H1 (cell line): Measurements from ENCODE around the gene NEK9. TPM values are rescaled to one million over a fixed set of nuclear protein-coding genes. Genes with fewer than 3 reads are reported as not detected.

Experiments used
- CTCF ChIA-PET: fragments of 300-600 bp; sonication (Branson Sonifier 250); formaldehyde crosslinking; loops from one replicate; lab custom pipeline; 2021; ENCODE audit not compliant: partially characterized antibody; lab: Charles Lee
- POLR2A ChIA-PET: fragments of 300-600 bp; sonication (Branson Sonifier 250); formaldehyde crosslinking; loops from one replicate; lab custom pipeline; 2021; ENCODE audit warnings: inconsistent platforms; ENCODE audit not compliant: partially characterized antibody; lab: Charles Lee
- DNase-seq, 2 experiments: peaks; one replicate each; pipeline versions ENCODE4 v3.0.0 to v3.0.0-alpha.2; 2010 to 2022; ENCODE audit warnings: low spot score in 2 of 2, low read depth in 1 of 2, mixed read lengths in 1 of 2
- FAIRE-seq: peaks from 2 replicates; lab custom pipeline; 2011; peaks lifted over from hg19 to GRCh38; lab: Jason Lieb, UNC
- H2AFZ ChIP-seq: 2 replicates; pipeline ENCODE4 v1.8.1; 2012; ENCODE audit warnings: low read length, inconsistent platforms
- H2AK5ac ChIP-seq: 2 replicates; pipeline ENCODE4 v1.6.1; 2013; ENCODE audit warnings: low read depth, low read length
- H2BK120ac ChIP-seq: replicated peaks from 2 replicates; pipeline ENCODE3; 2013; ENCODE audit warnings: low read depth, low read length, inconsistent platforms
- H2BK12ac ChIP-seq: 2 replicates; pipeline ENCODE4 v1.6.1; 2013; ENCODE audit warnings: low read depth, low read length
- H2BK15ac ChIP-seq: 2 replicates; pipeline ENCODE4 v1.6.1; 2013; ENCODE audit warnings: low read length
- H2BK20ac ChIP-seq: 2 replicates; pipeline ENCODE4 v1.6.1; 2013; ENCODE audit warnings: low read length
- H2BK5ac ChIP-seq: 2 replicates; pipeline ENCODE4 v1.6.1; 2013; ENCODE audit warnings: low read depth, low read length
- H3K14ac ChIP-seq: 2 replicates; pipeline ENCODE4 v1.6.1; 2013; ENCODE audit warnings: inconsistent platforms; ENCODE audit not compliant: insufficient read length
- H3K18ac ChIP-seq: 2 replicates; pipeline ENCODE4 v1.6.1; 2013; ENCODE audit warnings: low read length; ENCODE audit errors: extremely low read depth
- H3K23ac ChIP-seq: 2 replicates; pipeline ENCODE4 v1.6.1; 2013; ENCODE audit warnings: inconsistent platforms; ENCODE audit not compliant: insufficient read length
- H3K23me2 ChIP-seq: 2 replicates; pipeline ENCODE4 v1.6.1; 2013; ENCODE audit warnings: low read depth, low read length
- H3K27ac ChIP-seq: 2 replicates; pipeline ENCODE4 v1.6.1; 2011; ENCODE audit warnings: low read depth, low read length, inconsistent platforms
- H3K27me3 ChIP-seq, 4 experiments: replicated peaks in 1 of 4; 1 replicate in 1 of 4; 2 replicates in 3 of 4; pipeline versions ENCODE4 v1.6.1 to v1.8.1; 2011 to 2013; ENCODE audit warnings: low read length in 3 of 4, mild to moderate bottlenecking in 3 of 4, inconsistent platforms in 2 of 4, mixed read lengths in 2 of 4, moderate library complexity in 1 of 4; ENCODE audit not compliant: control insufficient read depth in 3 of 4, insufficient read depth in 3 of 4; ENCODE audit errors: extremely low read depth in 1 of 4
- H3K36me3 ChIP-seq, 4 experiments: 2 replicates each; pipeline versions ENCODE4 v1.6.1 to v1.8.1; 2011 to 2013; ENCODE audit warnings: mild to moderate bottlenecking in 4 of 4, low read length in 3 of 4, moderate library complexity in 2 of 4, control low read depth in 1 of 4, inconsistent platforms in 1 of 4; ENCODE audit not compliant: insufficient read depth in 4 of 4, control insufficient read depth in 2 of 4
- H3K4ac ChIP-seq: replicated peaks from 2 replicates; pipeline ENCODE3; 2013; ENCODE audit warnings: low read length, low read depth, mixed read lengths, inconsistent platforms; ENCODE audit not compliant: insufficient read length
- H3K4me1 ChIP-seq, 4 experiments: replicated peaks in 1 of 4; 1 replicate in 1 of 4; 2 replicates in 3 of 4; pipeline versions ENCODE4 v1.6.1 to v1.8.1; 2011 to 2013; ENCODE audit warnings: low read length in 3 of 4, inconsistent platforms in 2 of 4, mixed read lengths in 1 of 4; ENCODE audit not compliant: insufficient read depth in 4 of 4, control insufficient read depth in 3 of 4
- H3K4me2 ChIP-seq, 2 experiments: 2 replicates each; pipeline versions ENCODE4 v1.6.1 to v1.8.1; 2011 to 2013; ENCODE audit warnings: low read depth in 2 of 2, low read length in 2 of 2, control low read depth in 1 of 2, inconsistent platforms in 1 of 2, mild to moderate bottlenecking in 1 of 2; ENCODE audit not compliant: insufficient read depth in 1 of 2
- H3K4me3 ChIP-seq, 4 experiments: fragments of 200-600, 300-600 bp in 1 of 4; sonication (generic), shearing (Covaris generic), sonication (Bioruptor Twin) in 1 of 4; 2 replicates each; pipeline versions ENCODE4 v1.5.1 to v1.8.1; 2011 to 2016; ENCODE audit warnings: low read length in 4 of 4, low read depth in 3 of 4, control low read depth in 2 of 4, inconsistent platforms in 2 of 4, mild to moderate bottlenecking in 2 of 4, mixed read lengths in 1 of 4, moderate library complexity in 1 of 4; ENCODE audit not compliant: insufficient read depth in 2 of 4; ENCODE audit errors: extremely low read depth in 1 of 4
- H3K56ac ChIP-seq: replicated peaks from 2 replicates; pipeline ENCODE3; 2013; ENCODE audit warnings: low read depth, mild to moderate bottlenecking, mixed read lengths, low read length, inconsistent platforms; ENCODE audit not compliant: insufficient read length
- H3K79me1 ChIP-seq: 2 replicates; pipeline ENCODE4 v1.6.1; 2013; ENCODE audit warnings: low read depth, low read length, control low read depth
- H3K79me2 ChIP-seq, 2 experiments: 2 replicates each; pipeline versions ENCODE4 v1.6.1 to v1.8.1; 2012 to 2013; ENCODE audit warnings: low read length in 2 of 2, mild to moderate bottlenecking in 2 of 2, inconsistent platforms in 1 of 2; ENCODE audit not compliant: insufficient read depth in 2 of 2, control insufficient read depth in 1 of 2
- H3K9ac ChIP-seq, 4 experiments: replicated peaks in 1 of 4; 1 replicate in 1 of 4; 2 replicates in 3 of 4; pipeline versions ENCODE4 v1.6.1 to v1.8.1; 2011 to 2013; ENCODE audit warnings: low read depth in 3 of 4, low read length in 3 of 4, control low read depth in 2 of 4, mild to moderate bottlenecking in 2 of 4, moderate library complexity in 2 of 4, inconsistent platforms in 1 of 4; ENCODE audit errors: extremely low read depth in 1 of 4
- H3K9me3 ChIP-seq, 2 experiments: 2 replicates each; pipeline versions ENCODE4 v1.6.1 to v1.8.1; 2012 to 2013; ENCODE audit warnings: mild to moderate bottlenecking in 2 of 2, moderate library complexity in 2 of 2, control low read depth in 1 of 2, inconsistent platforms in 1 of 2, low read depth in 1 of 2, low read length in 1 of 2, mixed read lengths in 1 of 2; ENCODE audit not compliant: insufficient read depth in 2 of 2
- H4K20me1 ChIP-seq, 2 experiments: replicated peaks in 1 of 2; 2 replicates each; pipeline versions ENCODE3 to v1.8.1; 2011 to 2013; ENCODE audit warnings: inconsistent platforms in 2 of 2, low read length in 2 of 2, mild to moderate bottlenecking in 1 of 2; ENCODE audit not compliant: insufficient read depth in 2 of 2, control insufficient read depth in 1 of 2
- H4K5ac ChIP-seq: 2 replicates; pipeline ENCODE4 v1.6.1; 2013; ENCODE audit warnings: low read length, low read depth, mixed read lengths, inconsistent platforms; ENCODE audit not compliant: insufficient read length
- H4K8ac ChIP-seq: 2 replicates; pipeline ENCODE4 v1.8.0; 2013; ENCODE audit warnings: mild to moderate bottlenecking, moderate library complexity, low read length, inconsistent platforms; ENCODE audit not compliant: insufficient read depth; ENCODE audit errors: extremely low read depth
- H4K91ac ChIP-seq: replicated peaks from 2 replicates; pipeline ENCODE3; 2013; ENCODE audit warnings: low read length, mixed read lengths, inconsistent platforms; ENCODE audit not compliant: insufficient read length
- CBX5 ChIP-seq: fragments of 300-800, 300-1000 bp; sonication (generic); IDR thresholded peaks from 2 replicates; pipeline ENCODE4 v1.7.1; 2016; ENCODE audit warnings: antibody characterized with exemption, low read length, low read depth
- GTF2F1 ChIP-seq: IDR thresholded peaks from 2 replicates; pipeline ENCODE4 v1.6.1; 2012; ENCODE audit warnings: low read depth, low read length, improper control_type of control experiment, borderline replicate concordance
- RAD21 ChIP-seq, 2 experiments: IDR thresholded peaks in 1 of 2; conservative IDR thresholded peaks in 1 of 2; 2 replicates each; pipeline ENCODE4 v1.6.1; 2011; ENCODE audit warnings: low read depth in 2 of 2, low read length in 2 of 2, improper control_type of control experiment in 1 of 2, inconsistent platforms in 1 of 2, mild to moderate bottlenecking in 1 of 2, moderate library complexity in 1 of 2
- SIRT6 ChIP-seq: IDR thresholded peaks from one replicate; pipeline ENCODE4 v1.7.1; 2012; ENCODE audit warnings: low read length, inconsistent platforms
- SIX5 ChIP-seq: IDR thresholded peaks from 2 replicates; pipeline ENCODE4 v1.6.1; 2011; ENCODE audit warnings: mild to moderate bottlenecking, low read depth, low read length
- SP2 ChIP-seq: IDR thresholded peaks from 2 replicates; pipeline ENCODE4 v1.6.1; 2012; ENCODE audit warnings: mild to moderate bottlenecking, low read length, inconsistent platforms
- TBP ChIP-seq: IDR thresholded peaks from 2 replicates; pipeline ENCODE4 v1.6.1; 2011; ENCODE audit warnings: low read depth, low read length, improper control_type of control experiment
- WGBS, 2 experiments: shearing (Covaris generic) in 1 of 2; methylation state at CpG; one replicate each; pipeline versions ENCODE4 v1.1.6 to v1.1.7; 2013 to 2015; ENCODE audit warnings: low lambda C conversion rate in 2 of 2, mixed read lengths in 2 of 2, inconsistent platforms in 1 of 2, low coverage in 1 of 2, missing lambda C conversion rate in 1 of 2; ENCODE audit not compliant: insufficient replicate concordance in 2 of 2, insufficient coverage in 1 of 2, insufficient read length in 1 of 2; ENCODE audit errors: extremely low coverage in 1 of 2, missing lambda C conversion rate in 1 of 2; 5-methylcytosine and 5-hydroxymethylcytosine counted together
- polyA plus RNA-seq, 7 experiments: library from polyadenylated mRNA; depleted of rRNA in 3 of 7; stranded (reverse) in 5 of 7; unstranded in 2 of 7; fragments of >200 nt in 5 of 7; fragments of 200-250 nt in 2 of 7; gene quantifications; 1 replicate in 5 of 7; 2 replicates in 1 of 7; 4 replicates in 1 of 7; pipeline versions ENCODE4 v1.2.1 to v1.2.3, GENCODE V29; 2011 to 2013; ENCODE audit warnings: missing spikeins in 2 of 7, mixed read lengths in 2 of 7
- total RNA-seq: library from RNA; stranded (reverse); fragmentation: NEBNext Ultra II Directional; extraction: Animal tissue kit (Norgen Biotek cat#: 25700); gene quantifications from 2 replicates; pipeline ENCODE4 v1.2.1, GENCODE V29; 2021
- TF ChIP-seq, protein P1 (sequence below), 3 experiments: IDR thresholded peaks; 1 replicate in 2 of 3; 2 replicates in 1 of 3; pipeline versions ENCODE4 v1.5.1 to v1.6.1; 2011; ENCODE audit warnings: low read length in 3 of 3, mild to moderate bottlenecking in 3 of 3, inconsistent platforms in 2 of 3, low read depth in 1 of 3, moderate library complexity in 1 of 3; ENCODE audit not compliant: insufficient read depth in 1 of 3; ENCODE audit errors: control extremely low read depth in 1 of 3

The NEK9 gene
- total and polyA plus RNA-seq, 2 of the 8 experiments (the other 6 are each of a cell fraction or from before 2014, with no cell fraction given): 16.0 to 43.6 TPM

- peak in 1 of 2 experiments; percentile 67 for DNase-seq
- H3K27ac ChIP-seq: no peak overlapping the region
- H3K9me3 ChIP-seq: no peaks in the 10 kb centered on the region
- H3K9ac ChIP-seq: no peak overlapping the region
- no peaks in the 10 kb centered on the region for H3K23me2 ChIP-seq
- CTCF ChIA-PET: interaction anchor here (0.6 to 10.6 kb wide), 73 partner anchors 8 to 480 kb away, joined by 3 to 98 read pairs (median 5); partner anchors contain the start of genes ACYP1, MLH3, PGF and PROX2
- H2BK5ac ChIP-seq: no peak overlapping the region
- H3K18ac ChIP-seq: no peak overlapping the region
- no peak overlapping the region for H2BK12ac ChIP-seq
- H4K20me1 ChIP-seq: no peaks in the 10 kb centered on the region
- no peak overlapping the region for H4K5ac ChIP-seq
- H2BK120ac ChIP-seq: no peak overlapping the region
- H4K8ac ChIP-seq: no peak overlapping the region
- H3K79me2 ChIP-seq: no peaks in the 10 kb centered on the region
- TF ChIP-seq, protein P1, sequence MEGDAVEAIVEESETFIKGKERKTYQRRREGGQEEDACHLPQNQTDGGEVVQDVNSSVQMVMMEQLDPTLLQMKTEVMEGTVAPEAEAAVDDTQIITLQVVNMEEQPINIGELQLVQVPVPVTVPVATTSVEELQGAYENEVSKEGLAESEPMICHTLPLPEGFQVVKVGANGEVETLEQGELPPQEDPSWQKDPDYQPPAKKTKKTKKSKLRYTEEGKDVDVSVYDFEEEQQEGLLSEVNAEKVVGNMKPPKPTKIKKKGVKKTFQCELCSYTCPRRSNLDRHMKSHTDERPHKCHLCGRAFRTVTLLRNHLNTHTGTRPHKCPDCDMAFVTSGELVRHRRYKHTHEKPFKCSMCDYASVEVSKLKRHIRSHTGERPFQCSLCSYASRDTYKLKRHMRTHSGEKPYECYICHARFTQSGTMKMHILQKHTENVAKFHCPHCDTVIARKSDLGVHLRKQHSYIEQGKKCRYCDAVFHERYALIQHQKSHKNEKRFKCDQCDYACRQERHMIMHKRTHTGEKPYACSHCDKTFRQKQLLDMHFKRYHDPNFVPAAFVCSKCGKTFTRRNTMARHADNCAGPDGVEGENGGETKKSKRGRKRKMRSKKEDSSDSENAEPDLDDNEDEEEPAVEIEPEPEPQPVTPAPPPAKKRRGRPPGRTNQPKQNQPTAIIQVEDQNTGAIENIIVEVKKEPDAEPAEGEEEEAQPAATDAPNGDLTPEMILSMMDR (IDR thresholded peaks at IDR 0.05; ENCODE audit: control extremely low read depth in 1 of 3, insufficient read depth in 1 of 3, low read depth in 1 of 3, low read length in 3 of 3): peak in 2 of 3 experiments; percentile 77 to 86; a peak in 3 of 4 replicates
- TF ChIP-seq CBX5 (no peak), SP2 (no peak), SIX5 (no peak), RAD21 (IDR thresholded peaks at IDR 0.05 in 1 of 2, conservative IDR thresholded peaks at IDR 0.05 in 1 of 2; ENCODE audit: low read depth in 2 of 2, low read length in 2 of 2) (peak; percentile 90 to 91), GTF2F1 (no peak), TBP (no peak), SIRT6 (no peak)
- no peak overlapping the region for H3K23ac ChIP-seq
- no peak overlapping the region for H3K4me2 ChIP-seq
- H3K4ac ChIP-seq: no peak overlapping the region
- no peak overlapping the region for H3K4me3 ChIP-seq
- H3K14ac ChIP-seq: no peak overlapping the region
- H2BK15ac ChIP-seq: no peak overlapping the region
- POLR2A ChIA-PET: interaction anchor here (0.6 to 1.8 kb wide), 8 partner anchors 10 to 339 kb away, joined by 3 to 6 read pairs (median 4); partner anchors contain the start of genes JDP2 and ZC2HC1C
- H3K36me3 ChIP-seq: peaks cover 11 to 46% (median 29%) of the 10 kb centered on the region in 4 experiments
- no peak overlapping the region for H2AFZ ChIP-seq
- WGBS, 2 experiments: 70% methylated on average over 7 of the region's 7 CpGs; no CpG with 5 or more reads in 1 of the 2 experiments
- no peaks in the 10 kb centered on the region for H3K27me3 ChIP-seq
- peak; percentile 80 for FAIRE-seq
- H2BK20ac ChIP-seq: no peak overlapping the region
- no peak overlapping the region for H3K56ac ChIP-seq
- no peaks in the 10 kb centered on the region for H3K79me1 ChIP-seq
- no peak overlapping the region for H4K91ac ChIP-seq
- no peaks in the 10 kb centered on the region; a peak in 2 of 7 replicates for H3K4me1 ChIP-seq
- no peak overlapping the region for H2AK5ac ChIP-seq
Measured at GRCh38 chr14:75088566-75089373, 38.1 kb downstream of the NEK9 start.
